HG03159 (cell line): ENCODE data around the gene VEGFC.

Experiments
- ATAC-seq: cut with Tn5 transposase; IDR thresholded peaks from one replicate; pipeline ENCODE4 v1.9.1; 2021; ENCODE audit warnings: mild to moderate bottlenecking, moderate library complexity; ENCODE audit not compliant: unreplicated experiment

The VEGFC gene

GRCh38 chr4:176792326-176793059 is at the start of gene VEGFC:
Gene VEGFC, minus strand, starts transcription at chr4:176792922. Its CDS starts 611 bp downstream, at chr4:176792311.
- peak; percentile 76 for ATAC-seq

DNA sequence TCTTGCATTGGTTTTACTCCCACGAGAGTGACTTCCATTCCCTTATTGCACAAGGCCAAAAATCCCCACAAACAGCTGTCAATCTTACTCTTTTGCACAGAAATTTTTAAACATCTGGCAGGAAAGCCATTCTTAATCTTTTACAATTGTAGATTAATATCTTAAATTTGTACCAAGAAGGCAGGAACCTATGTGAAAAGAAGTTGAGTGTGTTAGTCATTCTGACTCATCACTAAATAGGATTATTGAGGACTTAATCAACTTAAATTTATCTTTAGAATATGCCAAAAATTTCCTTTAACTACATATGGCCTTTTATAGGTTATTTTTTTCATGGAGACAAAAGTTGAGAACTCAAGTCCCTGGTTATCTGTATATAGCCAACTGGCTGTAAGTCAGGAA is 49.0 kb upstream of the VEGFC start:
- ATAC-seq, result no peak

DNA sequence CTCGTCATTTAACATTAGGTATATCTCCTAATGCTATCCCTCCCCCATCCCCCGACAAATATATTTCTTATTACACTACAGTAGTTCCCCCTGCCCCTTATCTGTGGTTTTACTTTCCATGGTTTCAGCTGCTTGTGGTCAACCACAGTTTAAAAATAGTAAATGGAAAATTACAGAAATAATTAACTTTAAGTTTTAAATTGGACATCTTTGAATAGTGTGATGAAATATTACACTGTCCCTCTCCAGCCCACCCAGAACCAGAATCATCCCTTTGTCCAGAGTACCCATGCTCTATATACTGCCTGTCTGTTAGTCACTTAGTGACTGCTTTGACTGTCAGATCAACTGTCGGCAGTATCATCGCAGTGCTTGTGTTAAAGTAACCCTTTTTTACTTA is 47.4 kb upstream of the VEGFC start:
- ATAC-seq, result no peak

DNA sequence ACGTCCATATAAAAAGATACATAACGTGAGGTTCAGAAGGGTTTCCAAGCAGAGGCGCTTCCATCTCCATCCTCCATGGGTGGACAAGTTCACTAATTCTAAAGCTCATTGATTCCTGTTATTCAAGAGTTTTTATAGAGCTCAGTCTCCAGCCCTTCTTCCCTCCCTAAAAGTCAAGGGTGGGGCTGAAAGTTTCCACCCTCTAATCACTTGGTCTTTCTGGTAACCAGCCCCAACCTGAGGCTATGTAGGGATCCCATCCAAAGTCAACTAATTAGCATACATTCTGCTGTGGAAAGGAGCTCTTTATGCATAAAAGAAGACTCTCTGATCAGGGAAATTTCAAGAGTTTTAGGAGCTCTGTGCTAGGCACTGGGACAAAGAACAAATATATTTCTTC is 46.9 kb upstream of the VEGFC start:
- no peak for ATAC-seq

DNA sequence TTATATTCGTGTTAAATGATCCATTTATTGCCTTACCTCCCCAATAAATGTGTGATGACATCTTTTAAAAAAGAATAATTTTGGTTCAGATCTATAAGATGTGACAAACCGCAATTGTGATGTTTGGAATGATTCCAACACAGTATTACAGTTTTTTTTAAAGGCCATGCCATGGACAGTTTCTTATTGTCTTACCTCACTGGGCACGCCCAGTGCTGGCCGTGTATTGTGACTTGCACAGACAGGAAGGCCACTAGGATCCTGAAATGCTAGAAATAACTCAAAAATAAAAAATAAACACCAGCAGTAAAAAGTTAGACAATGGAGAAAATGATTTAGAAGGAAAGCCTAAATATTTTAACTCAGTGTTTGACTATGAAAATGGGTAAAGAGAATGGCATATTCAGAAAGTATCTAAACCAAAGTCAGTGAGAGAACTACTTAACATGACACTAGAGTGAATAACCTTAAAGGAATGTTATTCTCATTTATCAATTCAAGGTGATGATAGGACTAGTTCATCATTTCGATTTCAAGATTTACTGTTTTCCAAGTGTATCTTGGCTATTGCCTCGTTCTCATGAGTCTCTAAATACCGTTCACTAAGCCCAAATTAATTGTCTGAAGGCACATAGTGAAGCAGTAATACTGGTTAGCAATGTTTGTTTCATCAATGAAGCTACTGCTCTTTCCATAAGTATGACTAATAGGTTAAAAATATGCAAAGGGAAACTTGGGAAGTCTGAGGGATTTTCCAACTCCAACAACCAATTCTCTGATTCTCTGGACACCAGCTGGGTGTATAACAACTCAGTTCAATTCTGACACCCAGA is 46.1 kb upstream of the VEGFC start:
- no peak for ATAC-seq

DNA sequence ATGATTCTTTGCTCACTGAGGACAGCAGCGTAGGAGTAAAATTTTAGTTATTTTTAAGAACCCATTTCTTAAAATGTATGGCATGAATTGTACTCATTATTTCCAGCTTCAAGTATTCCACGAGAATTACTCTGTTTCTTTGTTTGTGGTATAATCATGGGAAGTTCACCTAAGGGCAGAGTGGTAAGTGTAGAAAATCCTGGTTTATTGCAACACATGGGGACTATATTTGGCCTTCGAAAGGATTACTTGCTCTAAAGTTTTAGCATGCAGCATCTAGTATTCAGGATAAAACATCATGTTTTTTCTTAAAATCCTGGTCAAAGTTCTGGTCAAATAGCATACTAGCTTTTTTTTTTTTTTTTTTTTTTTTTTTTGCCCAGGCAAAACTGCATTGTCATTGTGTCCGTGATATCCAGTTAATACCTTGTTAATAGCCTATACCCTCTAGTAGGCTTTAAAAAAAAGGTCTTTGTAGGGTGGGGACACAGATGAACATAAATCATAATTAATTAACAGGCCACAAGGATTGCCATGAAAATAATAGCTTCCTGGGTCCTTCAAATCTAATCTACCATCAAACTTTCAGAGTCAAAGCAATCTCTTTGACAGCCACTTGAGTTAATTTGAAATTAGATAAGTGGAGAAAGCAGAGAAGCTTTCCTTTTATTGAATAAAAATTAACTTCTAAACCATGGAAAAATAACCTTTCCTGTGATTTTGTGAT is 44.6 kb upstream of the VEGFC start:
- no peak for ATAC-seq

DNA sequence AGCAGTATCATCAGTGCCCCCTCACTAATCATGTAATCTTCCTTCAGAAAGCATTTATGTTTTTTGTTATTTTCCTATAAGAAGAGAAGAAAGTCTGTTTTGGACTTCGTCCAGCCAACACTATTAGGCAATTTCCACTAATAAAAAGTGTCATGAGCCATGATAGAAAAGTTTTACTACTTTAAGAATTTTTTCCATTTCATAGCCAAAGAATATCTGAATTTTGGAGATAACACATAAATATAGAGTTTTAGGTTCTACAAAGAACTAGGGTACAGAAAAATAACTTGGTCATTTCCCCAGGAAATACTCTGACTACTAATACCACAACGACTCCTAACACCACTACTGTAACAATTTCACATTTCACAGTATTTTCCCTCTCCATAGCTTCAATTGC is 41.8 kb upstream of the VEGFC start:
- no peak for ATAC-seq

DNA sequence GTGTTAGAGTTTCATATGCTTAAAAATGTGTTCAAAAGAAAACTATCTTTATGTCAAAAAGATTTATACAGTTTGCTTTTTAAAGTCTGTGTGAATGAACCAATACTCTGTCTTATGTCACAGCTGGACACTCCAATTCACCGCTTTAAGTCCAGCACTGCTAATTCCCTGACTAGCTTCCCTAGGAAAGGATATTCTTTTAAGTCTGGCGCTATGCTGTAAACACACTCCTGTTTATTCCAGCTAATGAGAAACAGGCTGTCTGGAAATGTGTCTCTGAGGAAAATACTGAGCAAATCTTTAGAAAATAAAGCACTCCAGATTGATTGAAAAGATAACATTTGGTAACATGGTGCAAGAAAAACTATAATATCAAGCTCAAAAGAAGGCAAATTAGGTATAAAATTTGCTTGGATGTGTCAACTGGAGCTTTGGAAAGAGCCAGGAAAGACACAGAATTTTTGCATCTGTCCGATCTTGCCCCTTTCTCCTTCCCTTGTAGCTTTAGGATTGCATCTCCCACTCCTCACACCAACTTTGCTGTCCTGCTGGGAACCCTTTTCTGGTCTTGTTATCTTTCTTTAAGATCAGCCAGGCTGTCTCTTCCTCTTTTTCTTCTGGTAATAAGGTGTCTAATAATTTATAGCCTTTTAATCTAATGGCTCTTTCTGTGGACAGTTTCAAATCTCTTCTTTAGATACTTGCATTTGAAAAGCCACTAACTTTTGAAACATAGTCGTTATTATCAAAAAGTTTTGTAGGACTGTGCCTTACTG is 40.9 kb upstream of the VEGFC start:
- no peak for ATAC-seq

GRCh38 chr4:176830971-176831370 is 38.2 kb upstream of the VEGFC start:
- ATAC-seq, result no peak

DNA sequence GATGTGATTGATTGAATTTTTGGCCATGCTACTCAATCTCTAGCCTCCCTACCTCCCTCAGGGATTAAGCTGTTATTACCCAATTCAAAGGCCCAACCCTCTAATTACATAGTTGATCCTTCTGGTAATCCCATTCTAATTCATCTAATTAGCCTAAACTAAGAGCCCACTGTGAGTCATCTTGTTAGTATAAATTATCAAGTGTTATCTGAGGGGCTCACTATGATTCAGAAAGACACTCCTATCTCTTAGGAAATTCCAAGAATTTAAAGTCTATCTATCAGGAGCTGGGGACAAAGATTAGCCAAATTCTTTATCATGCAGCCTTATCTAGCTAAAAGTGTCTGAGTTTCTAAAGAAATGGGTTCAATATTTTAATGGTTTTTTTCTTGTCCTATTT is 32.9 kb upstream of the VEGFC start:
- no peak for ATAC-seq

DNA sequence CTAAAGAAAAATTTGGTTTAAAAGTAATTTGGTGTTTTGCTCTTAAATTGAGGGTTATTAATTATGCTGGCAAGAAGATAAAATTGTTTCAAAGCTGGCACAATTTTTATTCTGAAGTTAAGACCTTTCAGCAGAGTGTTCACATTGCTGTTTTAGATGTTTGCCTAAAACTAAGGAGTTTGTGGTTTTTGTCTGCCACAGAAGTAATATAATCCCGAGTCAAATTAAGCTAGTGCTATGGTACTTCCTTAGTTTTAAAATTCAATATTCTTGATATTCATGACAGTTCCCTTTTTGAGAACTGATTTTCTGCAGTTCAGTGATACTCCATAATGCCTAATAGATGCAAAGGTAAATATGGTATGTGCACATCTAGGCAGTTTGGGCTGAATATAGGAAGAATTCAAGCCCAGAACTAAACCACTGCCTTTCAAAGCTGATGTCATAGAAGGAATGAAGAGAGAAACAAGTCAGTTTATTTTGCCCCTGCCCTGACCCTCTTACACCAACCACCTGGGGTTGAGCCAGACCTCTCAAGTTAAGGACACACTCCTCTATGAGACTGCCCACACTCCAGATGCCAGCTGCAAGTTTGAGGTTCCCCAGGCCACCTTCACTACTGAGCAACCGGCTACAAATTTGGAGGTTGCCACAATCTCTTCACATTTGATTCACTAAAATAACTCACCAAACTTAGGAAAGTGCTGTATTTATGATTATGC is 32.1 kb upstream of the VEGFC start:
- no peak for ATAC-seq

DNA sequence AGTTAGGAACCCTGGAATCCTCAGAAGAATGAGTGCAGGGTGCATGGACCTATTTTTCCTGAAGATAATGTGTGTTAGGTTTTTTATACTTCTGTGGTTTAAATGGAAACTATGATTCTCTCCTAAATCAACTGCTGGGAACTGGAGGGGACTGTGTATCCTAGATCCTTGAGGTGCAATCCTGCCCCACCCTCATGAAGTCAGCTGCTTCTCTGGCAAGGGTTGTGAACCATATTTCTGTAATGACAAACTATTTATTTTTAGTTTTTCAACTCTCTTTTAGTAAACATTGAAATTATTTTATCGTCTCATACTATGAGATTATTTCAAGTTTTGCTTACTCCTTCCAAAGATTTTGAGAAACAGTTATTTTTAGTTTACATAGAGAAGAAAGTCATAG is 25.8 kb upstream of the VEGFC start:
- no peak for ATAC-seq

GRCh38 chr4:176817204-176817603 is 24.5 kb upstream of the VEGFC start:
- peak; percentile 83 for ATAC-seq

GRCh38 chr4:176814770-176815169 is 22.0 kb upstream of the VEGFC start:
- ATAC-seq, result no peak

DNA sequence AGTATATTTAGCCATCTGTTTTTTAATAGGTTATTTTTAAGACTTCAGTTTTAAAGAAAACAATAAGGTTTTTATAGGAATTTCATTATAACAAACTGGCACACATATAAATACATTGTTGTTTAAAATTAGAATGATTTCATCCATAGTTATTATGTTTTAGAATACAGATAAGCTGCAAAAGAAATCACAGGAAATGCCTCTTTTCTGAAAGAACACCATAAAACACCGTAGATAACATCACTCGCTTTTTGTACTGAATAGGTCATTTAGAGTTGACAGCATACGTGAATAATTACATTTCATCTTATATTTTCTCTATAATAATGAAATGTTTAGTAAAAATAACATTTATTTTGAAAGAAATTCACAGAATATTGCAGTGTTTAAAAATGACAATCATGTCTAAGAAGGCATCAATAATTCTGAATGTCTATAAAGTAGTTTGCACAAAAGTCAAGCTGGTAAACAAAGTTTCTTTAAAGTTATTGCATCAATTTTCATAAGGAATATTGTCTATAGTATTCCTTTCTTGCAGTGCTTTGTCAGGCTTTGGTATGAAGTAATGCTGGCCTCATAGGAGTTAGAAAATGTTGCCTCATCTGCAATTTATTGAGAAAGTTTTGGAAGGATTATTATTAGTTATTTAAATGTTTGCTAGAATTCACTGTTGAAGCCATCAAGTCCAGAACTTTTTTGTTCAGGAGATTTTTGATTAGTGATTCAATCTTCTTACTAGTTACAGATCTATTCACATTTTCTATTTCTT is 17.9 kb upstream of the VEGFC start:
- no peak for ATAC-seq

DNA sequence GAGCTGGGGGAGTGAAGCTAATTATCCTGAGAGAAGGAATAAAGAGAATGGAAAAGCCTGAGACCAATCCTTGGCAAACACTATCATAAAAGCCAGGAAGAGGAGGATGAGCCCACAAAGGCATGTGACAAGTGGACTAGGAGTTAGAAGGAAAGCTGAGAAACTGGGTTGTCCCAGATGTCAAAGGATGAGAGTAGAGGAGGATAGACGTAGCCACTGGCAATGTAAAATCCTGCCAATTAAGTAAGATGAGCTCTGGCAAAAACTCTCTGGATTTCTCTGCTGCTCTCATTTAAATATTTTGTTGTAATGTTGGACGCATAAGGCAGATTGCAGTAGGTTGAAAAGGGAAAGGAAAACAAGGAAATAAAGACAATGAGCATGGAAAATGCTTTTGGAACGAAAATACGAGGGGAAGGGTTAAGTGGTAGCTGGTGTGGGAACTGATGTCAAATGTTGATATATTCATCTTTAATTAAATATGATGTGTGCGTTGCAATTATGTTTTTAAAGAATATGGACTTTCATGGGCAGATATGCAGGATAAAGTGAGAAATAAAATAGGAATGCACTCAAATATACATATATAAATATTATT is 14.2 kb upstream of the VEGFC start:
- ATAC-seq, result no peak

DNA sequence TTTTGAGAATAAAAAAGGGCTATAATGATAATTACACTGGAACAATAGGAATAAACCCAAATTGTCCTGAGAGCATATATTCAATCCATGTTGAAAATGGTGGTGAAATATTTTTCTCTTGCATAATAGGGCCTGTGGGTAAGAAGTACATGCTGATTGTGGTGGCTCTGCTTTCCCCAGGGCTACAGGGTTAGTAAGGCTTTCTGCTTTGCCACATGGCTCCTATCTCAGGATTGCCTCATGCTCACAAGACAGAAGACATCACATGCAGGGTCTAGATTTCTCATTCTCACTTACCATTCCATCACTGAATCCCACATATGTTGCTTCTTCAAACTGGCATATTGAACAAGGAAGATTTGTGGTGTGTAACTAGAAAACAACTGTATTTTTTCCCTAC is 12.4 kb upstream of the VEGFC start:
- ATAC-seq, result no peak

GRCh38 chr4:176800891-176801534 is 8.3 kb upstream of the VEGFC start:
- no peak for ATAC-seq

- ATAC-seq, result no peak
Observed at GRCh38 chr4:176799653-176800052, 6.9 kb upstream of the VEGFC start.
